Endothelial cell (in vitro differentiated cells): ENCODE results near the gene RAB7B. TPM values are rescaled to one million over a fixed set of nuclear protein-coding genes. Genes with fewer than 3 reads are reported as not detected.
A peak's percentile ranks its signal among the peaks of the same experiment; 100 is the strongest.

Source experiments
- DNase-seq: peaks from one replicate; pipeline ENCODE4 v3.0.0; 2021; ENCODE audit warnings: low spot score
- H3K27ac Mint-ChIP-seq: one replicate; pipeline ENCODE4 v1.8.0; 2021; ENCODE audit warnings: mixed read lengths, inconsistent platforms; ENCODE audit not compliant: unreplicated experiment
- H3K27me3 Mint-ChIP-seq: one replicate; pipeline ENCODE4 v1.8.0; 2021; ENCODE audit warnings: mild to moderate bottlenecking, moderate library complexity, mixed read lengths, inconsistent platforms; ENCODE audit not compliant: unreplicated experiment
- H3K36me3 Mint-ChIP-seq: one replicate; pipeline ENCODE4 v1.8.0; 2021; ENCODE audit warnings: mild to moderate bottlenecking, low read depth, mixed read lengths, inconsistent platforms; ENCODE audit not compliant: unreplicated experiment
- H3K4me1 Mint-ChIP-seq: one replicate; pipeline ENCODE4 v1.8.0; 2021; ENCODE audit warnings: mild to moderate bottlenecking, mixed read lengths, inconsistent platforms; ENCODE audit not compliant: unreplicated experiment
- H3K4me3 Mint-ChIP-seq: one replicate; pipeline ENCODE4 v1.8.0; 2021; ENCODE audit warnings: mild to moderate bottlenecking, mixed read lengths, inconsistent platforms; ENCODE audit not compliant: unreplicated experiment
- H3K9me3 Mint-ChIP-seq: one replicate; pipeline ENCODE4 v1.8.0; 2021; ENCODE audit warnings: mixed read lengths, inconsistent platforms; ENCODE audit not compliant: unreplicated experiment
- total RNA-seq: library from RNA; stranded (reverse); fragmentation: NEBNext Ultra II Directional; extraction: Animal tissue kit (Norgen Biotek cat#: 25700); gene quantifications from one replicate; pipeline ENCODE4 v1.2.1, GENCODE V29; 2021; ENCODE audit not compliant: unreplicated experiment
- TF ChIP-seq, protein P1 (sequence below): fragments of 200-600 bp; sonication (generic); IDR thresholded peaks from one replicate; pipeline ENCODE4 v1.5.0; 2021; ENCODE audit warnings: antibody characterized with exemption; ENCODE audit not compliant: unreplicated experiment

The RAB7B gene
- total RNA-seq, 1 donor from 2014 or later, result not detected

DNA sequence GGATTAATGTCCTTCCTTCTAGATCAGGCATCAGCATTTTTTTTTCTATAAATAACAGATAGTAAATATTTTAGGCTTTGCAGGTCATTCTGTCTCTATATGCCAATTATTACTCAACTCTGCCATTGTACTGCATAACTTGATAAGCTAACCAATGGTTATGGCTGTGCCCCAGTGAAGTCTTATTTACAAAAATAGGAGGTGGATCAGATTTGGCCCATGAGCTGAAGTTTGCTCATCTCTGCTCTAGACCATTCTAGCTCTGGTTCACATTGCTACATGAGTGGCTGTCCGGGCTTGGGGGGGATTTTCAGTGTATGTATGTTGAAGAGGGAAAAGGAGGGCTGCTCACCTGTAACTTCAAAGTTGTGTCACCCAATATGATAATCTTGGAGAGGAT lies 10.1 kb downstream of the RAB7B start:
- Mint-ChIP-seq H3K27ac (no peak overlapping the region), H3K27me3 (no peaks in the 10 kb centered on the region), H3K9me3 (no peaks in the 10 kb centered on the region), H3K4me1 (peaks cover 9% of the 10 kb centered on the region), H3K4me3 (no peak overlapping the region), H3K36me3 (peaks cover 7% of the 10 kb centered on the region)
- TF ChIP-seq, protein P1, sequence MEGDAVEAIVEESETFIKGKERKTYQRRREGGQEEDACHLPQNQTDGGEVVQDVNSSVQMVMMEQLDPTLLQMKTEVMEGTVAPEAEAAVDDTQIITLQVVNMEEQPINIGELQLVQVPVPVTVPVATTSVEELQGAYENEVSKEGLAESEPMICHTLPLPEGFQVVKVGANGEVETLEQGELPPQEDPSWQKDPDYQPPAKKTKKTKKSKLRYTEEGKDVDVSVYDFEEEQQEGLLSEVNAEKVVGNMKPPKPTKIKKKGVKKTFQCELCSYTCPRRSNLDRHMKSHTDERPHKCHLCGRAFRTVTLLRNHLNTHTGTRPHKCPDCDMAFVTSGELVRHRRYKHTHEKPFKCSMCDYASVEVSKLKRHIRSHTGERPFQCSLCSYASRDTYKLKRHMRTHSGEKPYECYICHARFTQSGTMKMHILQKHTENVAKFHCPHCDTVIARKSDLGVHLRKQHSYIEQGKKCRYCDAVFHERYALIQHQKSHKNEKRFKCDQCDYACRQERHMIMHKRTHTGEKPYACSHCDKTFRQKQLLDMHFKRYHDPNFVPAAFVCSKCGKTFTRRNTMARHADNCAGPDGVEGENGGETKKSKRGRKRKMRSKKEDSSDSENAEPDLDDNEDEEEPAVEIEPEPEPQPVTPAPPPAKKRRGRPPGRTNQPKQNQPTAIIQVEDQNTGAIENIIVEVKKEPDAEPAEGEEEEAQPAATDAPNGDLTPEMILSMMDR, result no peak
- no peak for DNase-seq

DNA sequence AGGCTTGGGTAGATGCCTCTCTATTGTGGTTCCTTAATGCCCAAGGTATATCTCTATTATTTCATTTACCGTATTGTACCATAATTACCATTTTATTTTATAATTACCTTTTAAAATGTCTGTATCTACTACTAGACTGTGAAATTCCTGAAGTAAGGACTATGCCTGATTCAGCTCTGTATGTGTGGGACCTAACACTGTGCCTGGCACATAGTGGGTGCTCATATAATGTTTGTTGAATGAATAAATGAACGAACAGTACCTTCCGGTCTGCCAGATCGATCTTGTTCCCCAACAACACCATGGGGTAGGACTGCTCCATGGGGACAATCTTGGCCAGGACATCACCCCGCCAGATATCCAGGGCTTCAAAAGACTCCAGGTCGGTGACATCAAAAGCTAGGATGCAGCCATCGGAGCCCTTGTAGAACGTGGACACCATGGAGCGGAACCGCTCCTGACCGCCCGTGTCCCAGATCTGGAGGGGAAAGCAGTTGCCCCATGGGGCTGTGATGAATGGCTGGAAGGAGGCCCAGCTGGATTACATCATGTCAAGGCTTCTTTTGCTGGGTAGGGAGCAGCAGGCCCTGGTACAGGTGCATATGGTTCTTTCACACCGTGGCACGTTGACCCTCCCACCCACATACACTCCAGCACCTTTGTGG lies 10.8 kb downstream of the RAB7B start:
- TF ChIP-seq, protein P1, result no peak
- H3K4me1 Mint-ChIP-seq, result peaks cover 9% of the 10 kb centered on the region
- no peak overlapping the region for H3K27ac Mint-ChIP-seq
- no peaks in the 10 kb centered on the region for H3K9me3 Mint-ChIP-seq
- peaks cover 7% of the 10 kb centered on the region for H3K36me3 Mint-ChIP-seq
- no peak for DNase-seq
- no peaks in the 10 kb centered on the region for H3K27me3 Mint-ChIP-seq
- H3K4me3 Mint-ChIP-seq, result no peak overlapping the region

DNA sequence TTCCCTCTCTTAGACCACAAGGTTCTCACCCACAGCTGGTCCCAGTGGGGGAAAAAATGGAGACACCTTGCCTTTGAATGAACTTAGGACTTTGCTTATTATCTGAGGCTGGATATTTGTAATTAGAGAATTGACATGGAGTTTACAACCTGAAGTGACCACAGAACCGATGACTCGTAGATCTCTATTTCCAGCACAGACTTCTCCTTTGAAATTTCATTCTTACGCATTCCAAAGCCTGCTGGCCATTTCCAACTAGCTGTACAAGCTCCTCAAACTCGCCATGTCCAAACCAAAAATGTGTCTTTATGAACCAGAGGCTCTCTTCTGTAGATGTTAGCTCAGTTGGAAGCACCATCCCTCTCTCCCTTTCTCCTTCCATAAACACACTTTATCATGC lies 12.0 kb downstream of the RAB7B start:
- no peaks in the 10 kb centered on the region for H3K9me3 Mint-ChIP-seq

DNA sequence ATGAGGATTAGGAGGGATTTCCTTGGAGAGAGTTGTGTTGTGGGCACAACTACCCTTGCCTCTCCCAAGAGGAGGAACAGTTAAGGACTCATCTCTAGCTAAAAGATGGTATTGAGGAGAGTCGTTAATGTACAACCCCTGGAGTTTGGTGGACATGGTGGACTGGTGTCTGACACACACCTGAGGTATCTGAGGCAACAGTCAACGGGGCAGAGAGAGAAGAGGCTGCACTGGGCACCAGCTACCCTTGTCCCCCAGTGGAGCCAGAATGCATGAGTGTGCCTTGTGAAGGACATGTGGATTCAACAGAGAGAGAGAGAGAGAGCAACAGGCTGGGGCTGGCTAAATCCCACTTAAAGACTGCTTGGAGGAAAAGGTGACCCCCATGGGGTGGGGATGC lies 13.0 kb downstream of the RAB7B start:
- Mint-ChIP-seq H3K9me3 (no peaks in the 10 kb centered on the region), H3K4me1 (peaks cover 9% of the 10 kb centered on the region), H3K4me3 (peak overlapping the region; percentile 73), H3K27me3 (no peaks in the 10 kb centered on the region), H3K27ac (no peak overlapping the region), H3K36me3 (peaks cover 7% of the 10 kb centered on the region)
- DNase-seq, result no peak
- TF ChIP-seq, protein P1, result no peak

More for the DNA sequence above, 12.0 kb downstream of the RAB7B start:
- Mint-ChIP-seq H3K27ac (no peak overlapping the region), H3K27me3 (no peaks in the 10 kb centered on the region), H3K4me1 (peaks cover 9% of the 10 kb centered on the region), H3K4me3 (no peak overlapping the region), H3K36me3 (peaks cover 7% of the 10 kb centered on the region)
- DNase-seq, result no peak
- TF ChIP-seq, protein P1, result no peak

DNA sequence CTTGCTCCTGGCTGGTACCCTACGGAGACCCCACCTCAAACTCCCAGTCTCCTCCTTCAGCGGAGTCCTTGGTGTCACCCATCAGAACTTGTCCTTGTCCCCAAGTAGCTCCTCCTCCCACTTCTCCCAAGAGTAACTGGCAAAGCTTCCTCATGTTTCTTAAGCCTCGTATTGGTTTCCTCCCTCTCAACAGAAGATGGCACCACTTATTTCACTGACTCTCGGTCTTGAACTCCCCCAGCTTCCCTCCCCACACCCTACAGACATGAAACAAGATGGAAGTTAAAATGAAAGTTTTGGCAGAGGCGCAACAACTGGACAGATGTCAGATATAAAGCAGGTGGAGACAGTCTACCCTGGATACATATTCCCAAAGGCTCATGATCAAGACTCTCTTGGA lies 13.4 kb downstream of the RAB7B start:
- H3K9me3 Mint-ChIP-seq, result no peaks in the 10 kb centered on the region
- H3K27ac Mint-ChIP-seq, result no peak overlapping the region
- no peak overlapping the region for H3K4me3 Mint-ChIP-seq
- DNase-seq, result no peak
- peaks cover 7% of the 10 kb centered on the region for H3K36me3 Mint-ChIP-seq
- TF ChIP-seq, protein P1, result no peak
- no peaks in the 10 kb centered on the region for H3K27me3 Mint-ChIP-seq
- H3K4me1 Mint-ChIP-seq, result peaks cover 8% of the 10 kb centered on the region
